ENCODE measurements around the gene MISP3. TPM values are rescaled to one million over a fixed set of nuclear protein-coding genes. Genes with fewer than 3 reads are reported as not detected.

MISP3 gene
- total and polyA plus RNA-seq, 2 of the 8 experiments (the other 6 are each of a cell fraction or from before 2014, with no cell fraction given): 0.74 to 1.4 TPM

DNA sequence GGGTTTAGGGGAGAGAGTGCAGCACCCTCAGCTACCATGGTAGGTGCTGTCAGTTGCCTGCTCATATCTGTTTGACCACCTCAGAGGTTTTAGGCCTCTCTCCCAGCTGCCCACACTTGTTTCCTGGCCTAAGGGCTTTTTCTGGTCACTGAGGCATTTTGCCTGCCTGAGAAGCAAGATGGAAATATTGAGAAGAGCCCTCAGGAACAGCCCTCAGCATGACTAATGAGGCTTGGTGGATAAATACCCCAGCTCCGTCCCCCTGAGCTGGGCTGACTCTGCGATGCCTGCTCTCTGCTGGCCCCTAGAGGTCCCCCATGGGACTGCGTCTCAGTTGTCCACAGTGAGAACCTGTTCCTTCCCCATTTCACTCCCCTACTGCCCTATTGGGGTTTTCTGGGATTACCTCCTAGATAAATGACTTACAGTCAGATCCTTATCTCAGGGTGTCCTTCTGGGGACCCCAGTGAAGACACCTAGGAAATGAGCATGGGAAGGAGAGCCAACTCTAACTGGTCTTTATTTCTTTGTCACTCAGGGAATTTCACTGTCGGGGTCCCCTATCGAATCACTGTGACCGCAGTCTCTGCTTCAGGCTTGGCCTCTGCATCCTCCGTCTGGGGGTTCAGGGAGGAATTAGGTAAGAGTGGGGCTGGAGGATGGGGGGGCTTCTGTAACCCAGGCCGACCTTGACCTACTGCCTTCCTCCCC, 24.0 kb upstream of the MISP3 start (continued):
- peak; percentile 66 to 75 for TF ChIP-seq RAD21 (IDR thresholded peaks at IDR 0.05 in 1 of 2, conservative IDR thresholded peaks at IDR 0.05 in 1 of 2; ENCODE audit: low read depth in 2 of 2, low read length in 2 of 2)
- TF ChIP-seq SIRT6 (IDR thresholded peaks at IDR 0.05; ENCODE audit: low read length): no peak
- TF ChIP-seq CBX5 (IDR thresholded peaks at IDR 0.05; ENCODE audit: low read depth, low read length): no peak
- no peak for TF ChIP-seq SIX5 (IDR thresholded peaks at IDR 0.05; ENCODE audit: low read depth, low read length)
- peak; percentile 12; the same call in 1 of the 2 replicates for TF ChIP-seq KDM1A (IDR thresholded peaks at IDR 0.05; ENCODE audit: borderline replicate concordance, low read length)
- TF ChIP-seq BRCA1 (IDR thresholded peaks at IDR 0.05; ENCODE audit: low read depth, low read length): no peak
- TF ChIP-seq SIN3A (conservative IDR thresholded peaks at IDR 0.05 in 1 of 2, IDR thresholded peaks at IDR 0.05 in 1 of 2; ENCODE audit: low read depth in 1 of 2, low read length in 2 of 2): 0 out of 4 replicates have a peak, but pooled peaks of 1 of the 2 experiments have one; percentile 32
- no peak for TF ChIP-seq E2F6 (IDR thresholded peaks at IDR 0.05)
